Measurements from ENCODE around the gene TET1.
"Not testable (repeated sequence)": the region's sequence is repeated elsewhere in the genome, so short reads cannot be mapped to it uniquely, and the experiment has no call there.

The TET1 gene

DNA sequence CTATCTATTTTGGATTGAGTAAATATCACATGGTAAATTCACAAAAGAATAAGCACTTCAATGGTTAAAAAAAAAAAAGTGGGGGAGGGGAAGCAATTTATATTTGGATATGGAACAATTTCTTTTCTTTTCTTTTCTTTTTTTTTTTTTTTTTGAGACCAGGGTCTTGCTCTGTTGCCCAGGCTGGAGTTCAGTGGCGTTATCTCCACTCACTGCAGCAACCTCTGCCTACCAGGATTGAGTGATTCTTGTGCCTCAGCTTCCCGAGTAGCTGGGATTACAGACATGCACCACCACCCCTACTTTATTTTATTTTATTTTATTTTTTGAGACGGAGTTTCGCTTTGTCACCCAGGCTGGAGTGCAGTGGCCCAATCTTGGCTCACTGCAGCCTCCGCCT, 148.8 kb downstream of the TET1 start:
- not testable (repeated sequence) for DNase-seq (ENCODE audit: low read depth in 3 of 3)

DNA sequence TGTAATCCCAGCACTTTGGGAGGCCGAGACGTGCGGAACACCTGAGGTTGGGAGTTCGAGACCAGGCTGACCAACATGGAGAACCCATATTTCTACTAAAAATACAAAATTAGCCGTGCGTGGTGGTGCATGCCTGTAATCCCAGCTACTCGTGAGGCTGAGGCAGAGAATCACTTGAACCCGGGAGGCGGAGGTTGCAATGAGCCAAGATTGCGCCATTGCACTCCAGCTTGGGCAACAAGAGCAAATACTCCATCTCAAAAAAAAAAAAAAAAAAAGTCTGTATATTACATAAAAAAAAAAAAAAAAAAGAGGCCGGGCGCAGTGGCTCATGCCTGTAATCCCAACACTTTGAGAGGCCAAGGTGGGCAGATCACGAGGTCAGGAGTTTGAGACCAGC, 152.9 kb downstream of the TET1 start:
- not testable (repeated sequence) for DNase-seq (ENCODE audit: low read depth in 3 of 3)

DNA sequence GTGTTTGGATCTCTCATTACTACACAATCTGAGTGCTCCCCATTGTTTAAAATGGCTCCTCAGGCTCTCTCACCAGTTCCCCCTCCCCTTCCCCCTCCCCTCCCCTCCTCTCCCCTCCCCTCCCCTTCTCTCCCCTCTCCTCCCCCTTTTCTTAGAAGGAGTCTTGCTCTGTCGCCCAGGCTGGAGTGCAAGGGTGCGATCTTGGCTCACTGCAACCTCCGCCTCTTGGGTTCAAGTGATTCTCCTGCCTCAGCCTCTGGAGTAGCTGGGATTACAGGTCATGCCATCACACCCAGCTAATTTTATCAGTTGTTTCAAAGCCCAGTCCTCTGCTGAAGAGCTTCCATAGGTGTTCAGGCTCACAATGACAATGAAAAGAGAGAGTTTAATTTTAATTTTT, 157.3 kb downstream of the TET1 start:
- DNase-seq (ENCODE audit: low read depth in 3 of 3) = no peak

DNA sequence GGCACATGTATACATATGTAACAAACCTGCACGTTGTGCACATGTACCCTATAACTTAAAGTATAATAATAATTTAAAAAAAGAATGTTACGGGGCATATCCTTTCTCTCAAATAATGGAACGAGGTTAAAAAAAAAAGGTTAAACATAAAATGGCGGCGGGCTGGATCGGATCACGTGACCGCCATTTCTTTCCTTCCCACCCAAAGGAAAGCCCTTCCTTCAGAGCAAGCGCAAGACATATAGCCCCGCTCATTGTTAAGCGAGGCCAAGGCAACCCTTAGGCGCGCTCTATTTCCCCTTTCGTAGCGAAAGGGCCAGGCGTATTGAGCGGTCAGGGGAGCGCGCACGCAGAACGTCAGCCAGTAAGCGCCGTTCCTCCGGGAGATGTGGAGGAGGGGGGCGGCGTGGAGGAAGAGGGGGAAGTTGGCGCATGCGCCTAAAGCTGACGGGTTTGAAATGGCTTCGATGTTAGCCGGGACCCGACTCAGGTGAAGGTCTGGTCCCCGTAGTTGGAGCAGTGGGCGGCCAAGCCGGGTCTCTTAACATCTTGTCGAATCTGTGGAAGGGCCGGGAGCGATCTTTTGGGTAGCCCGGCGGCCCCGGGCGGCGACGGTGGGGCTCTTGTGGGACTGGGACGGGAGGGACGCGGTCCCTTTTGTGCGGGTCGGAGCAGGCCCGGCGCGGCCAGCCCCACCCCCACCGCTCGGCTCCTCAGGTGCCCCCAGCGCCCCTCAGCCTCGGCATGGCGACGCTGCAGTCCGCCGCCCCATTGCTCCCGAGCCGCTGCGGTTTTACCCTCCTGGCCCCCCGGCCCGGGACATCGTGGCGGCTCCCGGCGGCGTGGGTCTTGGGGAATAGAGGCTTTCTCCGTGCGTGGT, 160.9 kb downstream of the TET1 start, which contains the start of gene CCAR1:
CCAR1 (plus strand) TSS at position 447 of the 880 bp plus-strand sequence. CDS start 1,266 bp downstream, outside the sequence.
- peak; percentile 93 to 95 (median 95) for DNase-seq (ENCODE audit: low read depth in 3 of 3)

DNA sequence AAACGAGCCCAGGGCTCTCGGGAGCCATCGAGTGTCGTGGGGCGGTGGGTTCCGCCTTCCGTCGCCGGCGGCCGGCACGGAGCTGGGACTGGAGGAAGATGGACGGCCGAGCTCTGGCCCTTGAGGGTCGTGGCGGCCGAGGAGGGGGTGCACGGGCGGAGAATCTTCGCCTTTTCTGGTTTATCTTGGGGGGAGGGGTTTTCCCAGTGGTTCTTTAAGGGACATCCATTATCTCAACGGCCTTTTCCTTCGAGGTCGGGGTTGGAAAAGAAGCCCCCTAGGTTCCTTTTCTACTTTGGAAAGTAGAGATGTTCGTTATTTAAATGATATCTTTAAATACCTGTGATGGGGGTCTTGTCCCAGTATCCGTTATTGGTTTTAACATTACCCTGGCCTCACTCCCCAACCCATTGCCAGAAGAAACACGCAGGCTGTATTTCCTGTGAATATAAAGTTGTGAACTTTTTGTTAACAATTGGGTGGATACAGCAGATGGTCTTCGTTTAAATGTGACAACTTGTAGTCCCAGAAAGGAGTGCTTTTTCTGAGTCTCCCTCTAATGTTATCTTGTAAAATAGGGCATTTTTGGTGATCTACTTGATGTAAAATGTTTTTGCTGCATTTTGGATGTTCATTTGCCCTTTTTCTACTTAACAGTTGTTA, 161.7 kb downstream of the TET1 start:
- DNase-seq (ENCODE audit: low read depth in 3 of 3) = no peak

GRCh38 chr10:68725016-68725415, 164.9 kb downstream of the TET1 start:
- no peak for DNase-seq (ENCODE audit: low read depth in 3 of 3)

DNA sequence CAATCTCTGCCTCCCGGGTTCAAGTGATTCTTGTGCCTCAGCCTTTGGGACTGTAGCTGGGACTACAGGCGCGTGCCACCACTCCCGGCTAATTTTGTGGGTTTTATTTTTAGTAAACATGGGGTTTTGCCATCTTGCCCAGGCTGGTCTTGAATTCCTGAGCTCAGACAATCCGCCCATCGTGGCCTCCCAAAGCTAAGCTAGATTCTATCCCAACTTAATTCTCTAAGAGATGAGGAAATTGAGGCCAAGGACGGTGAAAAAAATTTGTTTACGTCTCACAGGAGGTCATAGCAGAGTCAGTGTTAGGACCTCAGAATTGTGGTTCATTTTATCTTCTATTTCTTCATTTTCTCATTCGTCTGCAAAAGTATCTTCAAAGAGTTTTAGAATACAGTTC, 167.0 kb downstream of the TET1 start:
- no peak for DNase-seq (ENCODE audit: low read depth in 3 of 3)

- no peak for DNase-seq (ENCODE audit: low read depth in 3 of 3)
Observed at GRCh38 chr10:68732651-68733050, 172.5 kb downstream of the TET1 start.

- no peak for DNase-seq (ENCODE audit: low read depth in 3 of 3)
Observed at GRCh38 chr10:68734349-68734748, 174.2 kb downstream of the TET1 start.

GRCh38 chr10:68735119-68735518, 175.0 kb downstream of the TET1 start:
- no peak for DNase-seq (ENCODE audit: low read depth in 3 of 3)

DNA sequence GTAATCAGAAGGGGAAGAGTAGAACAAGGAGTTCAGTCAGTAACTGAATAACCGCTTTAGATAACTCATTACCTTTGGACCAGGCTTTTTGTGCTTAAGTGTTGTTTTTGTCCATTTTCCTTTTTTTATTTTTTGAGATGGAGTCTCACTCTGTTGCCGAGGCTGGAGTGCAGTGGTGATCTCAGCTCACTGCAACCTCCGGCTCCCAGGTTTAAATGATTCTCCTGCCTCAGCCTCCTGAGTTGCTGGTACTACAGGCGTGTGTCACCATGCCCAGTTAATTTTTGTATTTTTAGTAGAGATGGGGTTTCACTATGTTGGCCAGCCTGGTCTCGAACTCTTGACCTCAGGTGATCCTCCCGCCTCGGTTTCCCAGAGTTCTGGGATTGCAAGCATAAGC, 175.6 kb downstream of the TET1 start:
- not testable (repeated sequence) for DNase-seq (ENCODE audit: low read depth in 3 of 3)

GRCh38 chr10:68740676-68741075, 180.5 kb downstream of the TET1 start:
- not testable (repeated sequence) for DNase-seq (ENCODE audit: low read depth in 3 of 3)

DNA sequence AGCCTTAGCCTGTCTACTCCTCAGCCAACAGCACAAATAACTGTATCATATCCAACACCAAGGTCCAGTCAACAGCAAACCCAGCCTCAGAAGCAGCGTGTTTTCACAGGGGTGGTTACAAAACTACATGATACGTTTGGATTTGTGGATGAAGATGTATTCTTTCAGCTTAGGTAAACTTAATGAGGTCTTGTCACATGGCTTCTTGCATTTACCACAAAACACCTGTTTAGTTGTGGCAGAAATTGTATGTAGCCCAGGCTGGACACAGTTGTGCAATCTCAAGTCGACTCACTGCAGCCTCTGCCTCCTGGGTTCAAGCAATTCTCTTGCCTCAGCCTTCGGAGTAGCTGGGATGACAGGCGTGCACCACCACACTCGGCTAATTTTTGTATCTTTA, 182.3 kb downstream of the TET1 start:
- no peak for DNase-seq (ENCODE audit: low read depth in 3 of 3)
